ENCODE measurements around the gene IRF3.

IRF3 gene

GRCh38 chr19:49665036-49665350, 664 bp downstream of the IRF3 start:
- DNase-seq: no peak

DNA sequence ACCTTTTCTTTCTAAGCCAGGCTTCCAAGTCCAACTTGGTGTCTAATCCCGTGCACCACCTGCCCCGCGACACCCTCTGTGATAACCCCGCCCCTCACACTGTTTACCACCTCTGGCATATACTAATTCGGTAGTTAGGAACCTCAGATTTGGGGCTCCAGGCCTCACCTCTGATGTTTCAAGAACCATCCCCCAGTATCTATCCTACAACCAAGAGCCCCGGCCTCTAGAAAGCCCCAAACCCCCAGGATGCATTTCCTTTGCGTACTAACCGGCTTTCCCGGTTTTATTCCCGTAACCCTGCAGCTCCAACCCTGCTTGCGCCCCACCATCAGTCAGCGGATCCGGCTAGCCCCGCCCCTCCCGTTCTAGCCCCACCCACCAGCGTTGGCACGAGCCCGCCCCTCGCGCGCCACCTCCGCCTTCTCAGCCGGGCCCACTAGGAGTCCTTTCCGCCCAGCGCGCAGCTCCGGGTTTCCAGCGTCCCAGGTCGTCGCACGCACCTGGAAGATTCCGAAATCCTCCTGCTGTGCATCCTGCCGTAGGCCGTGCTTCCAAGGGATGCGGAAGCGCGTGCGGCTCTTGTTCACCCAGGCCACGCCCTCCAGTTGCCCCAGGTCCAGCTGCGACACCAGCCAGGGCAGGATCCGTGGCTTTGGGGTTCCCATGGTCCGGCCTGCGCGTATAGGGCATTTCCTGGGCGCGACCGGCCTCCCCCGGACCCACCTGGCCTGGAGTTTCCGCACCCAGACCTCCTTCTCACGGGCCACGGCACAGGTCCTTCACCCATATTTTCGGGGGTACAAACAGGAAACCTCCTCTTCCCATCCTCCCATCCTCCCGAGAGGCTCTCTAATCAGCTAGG, 1.3 kb downstream of the IRF3 start:
- DNase-seq: peak; percentile 85

DNA sequence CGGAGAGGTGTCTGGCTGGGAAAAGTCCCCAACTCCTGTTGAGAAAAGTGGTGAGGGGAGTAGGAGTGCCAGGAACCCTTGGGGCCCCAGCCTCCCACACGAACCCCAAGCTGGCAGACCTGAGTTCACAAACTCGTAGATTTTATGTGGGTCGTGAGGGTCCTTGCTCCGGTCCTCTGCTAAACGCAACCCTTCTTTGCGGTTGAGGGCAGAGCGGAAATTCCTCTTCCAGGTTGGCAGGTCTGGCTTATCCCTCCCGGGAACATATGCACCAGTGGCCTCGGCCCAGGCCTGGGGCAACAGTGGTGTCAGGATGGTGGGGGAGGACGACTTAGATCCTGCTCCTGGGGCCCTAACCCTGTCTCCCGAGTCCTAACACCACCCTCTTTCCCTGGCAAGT, 2.4 kb downstream of the IRF3 start:
- no peak for DNase-seq

DNA sequence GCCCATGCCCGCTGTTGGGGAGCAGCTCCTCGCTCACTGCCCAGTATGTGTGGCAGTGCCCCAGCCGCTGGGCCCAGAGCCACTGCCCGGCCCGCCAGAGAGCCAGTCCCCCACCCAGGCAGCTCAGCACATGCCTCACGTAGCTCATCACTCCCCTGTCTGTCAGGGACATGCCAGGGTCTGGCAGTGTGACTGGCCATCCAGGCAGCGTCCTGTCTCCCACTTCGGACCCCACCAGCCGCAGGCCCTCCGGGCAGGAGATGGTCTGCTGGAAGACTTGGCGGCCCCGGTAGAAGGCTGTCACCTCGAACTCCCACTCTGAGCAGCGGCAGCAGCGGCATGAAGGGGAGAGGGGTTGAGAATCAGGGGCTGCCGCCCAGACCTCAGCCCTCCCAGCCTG, 3.6 kb downstream of the IRF3 start:
- DNase-seq: no peak

- no peak for DNase-seq
These were observed 5.2 kb downstream of the IRF3 start for GRCh38 chr19:49660338-49660961.

GRCh38 chr19:49658566-49659442, 6.9 kb downstream of the IRF3 start:
- no peak for DNase-seq

DNA sequence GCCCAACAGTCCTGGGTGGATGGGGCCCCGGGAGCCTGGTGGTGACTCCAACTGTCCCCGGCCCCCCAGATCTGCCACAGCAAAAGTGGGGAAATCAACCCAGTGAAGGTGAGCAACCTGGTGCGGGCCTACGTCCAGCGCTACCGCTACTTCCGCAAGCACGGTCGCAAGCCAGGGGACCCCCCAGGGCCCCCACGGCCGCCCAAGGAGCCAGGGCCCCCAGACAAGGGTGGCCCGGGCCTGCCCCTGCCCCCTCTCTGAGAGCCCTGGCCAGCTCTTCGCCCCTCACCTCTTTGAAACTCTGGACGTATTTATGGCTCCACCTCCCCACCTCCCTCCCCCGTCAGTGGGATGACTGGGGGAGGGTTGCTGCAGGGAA, 7.5 kb downstream of the IRF3 start:
- no peak for DNase-seq

GRCh38 chr19:49657493-49658138, 8.0 kb downstream of the IRF3 start:
- DNase-seq: no peak

- DNase-seq: no peak
These were observed 9.1 kb downstream of the IRF3 start for GRCh38 chr19:49656456-49657109.

GRCh38 chr19:49655570-49656455, 9.8 kb downstream of the IRF3 start:
- no peak for DNase-seq

DNA sequence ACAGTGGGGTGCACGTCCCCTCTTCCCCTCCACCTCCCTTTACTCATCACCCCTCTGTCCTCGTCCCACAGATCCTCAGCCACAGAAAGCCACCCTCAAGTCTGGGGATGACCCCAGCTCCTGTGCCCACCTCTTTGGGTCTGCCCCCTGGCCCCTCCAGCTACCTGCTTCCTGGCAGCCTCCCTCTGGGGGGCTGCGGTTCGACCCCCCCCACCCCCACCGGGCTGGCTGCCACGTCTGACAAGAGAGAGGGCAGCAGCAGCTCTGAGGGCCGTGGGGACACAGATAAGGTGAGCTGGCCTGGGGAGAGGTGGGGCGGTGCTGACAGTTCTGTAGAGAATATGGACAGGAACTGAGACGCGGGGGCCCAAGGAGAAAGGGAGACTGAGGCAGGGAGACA, 11.1 kb downstream of the IRF3 start:
- DNase-seq: no peak

DNA sequence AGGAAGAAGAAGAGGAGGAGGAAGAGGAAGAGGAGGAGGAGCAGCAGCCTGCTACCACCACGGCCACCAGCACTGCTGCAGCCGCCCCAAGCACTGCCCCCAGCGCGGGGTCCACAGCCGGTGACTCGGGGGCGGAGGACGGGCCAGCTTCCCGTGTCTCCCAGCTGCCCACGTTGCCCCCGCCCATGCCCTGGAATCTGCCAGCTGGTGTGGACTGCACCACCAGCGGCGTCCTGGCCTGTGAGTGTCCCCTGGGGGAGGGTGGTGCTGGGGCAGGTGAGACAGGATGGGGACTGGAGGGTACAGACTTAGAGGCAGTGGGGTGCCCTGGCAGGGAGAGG, 12.2 kb downstream of the IRF3 start:
- DNase-seq: no peak

GRCh38 chr19:49652551-49653465, 12.8 kb downstream of the IRF3 start:
- DNase-seq: no peak

DNA sequence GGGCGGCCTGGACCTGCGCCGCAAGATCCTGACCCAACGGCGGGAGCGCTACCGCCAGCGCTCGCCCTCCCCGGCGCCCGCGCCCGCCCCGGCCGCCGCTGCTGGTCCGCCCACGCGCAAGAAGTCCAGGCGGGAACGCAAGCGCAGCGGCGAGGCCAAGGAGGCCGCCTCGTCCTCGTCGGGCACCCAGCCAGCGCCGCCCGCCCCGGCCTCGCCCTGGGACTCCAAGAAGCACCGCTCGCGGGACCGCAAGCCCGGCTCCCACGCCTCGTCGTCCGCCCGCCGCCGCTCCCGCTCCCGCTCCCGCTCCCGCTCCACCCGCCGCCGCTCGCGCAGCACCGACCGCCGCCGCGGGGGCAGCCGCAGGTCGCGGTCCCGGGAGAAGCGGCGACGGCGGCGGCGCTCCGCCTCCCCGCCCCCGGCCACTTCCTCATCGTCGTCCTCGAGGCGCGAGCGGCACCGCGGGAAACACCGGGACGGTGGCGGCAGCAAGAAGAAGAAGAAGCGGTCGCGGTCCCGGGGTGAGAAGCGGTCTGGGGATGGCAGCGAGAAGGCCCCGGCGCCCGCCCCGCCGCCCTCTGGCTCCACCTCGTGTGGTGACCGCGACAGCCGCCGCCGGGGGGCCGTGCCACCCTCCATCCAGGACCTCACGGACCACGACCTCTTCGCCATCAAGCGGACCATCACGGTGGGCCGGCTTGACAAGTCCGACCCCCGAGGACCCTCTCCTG, 13.7 kb downstream of the IRF3 start:
- no peak for DNase-seq

DNA sequence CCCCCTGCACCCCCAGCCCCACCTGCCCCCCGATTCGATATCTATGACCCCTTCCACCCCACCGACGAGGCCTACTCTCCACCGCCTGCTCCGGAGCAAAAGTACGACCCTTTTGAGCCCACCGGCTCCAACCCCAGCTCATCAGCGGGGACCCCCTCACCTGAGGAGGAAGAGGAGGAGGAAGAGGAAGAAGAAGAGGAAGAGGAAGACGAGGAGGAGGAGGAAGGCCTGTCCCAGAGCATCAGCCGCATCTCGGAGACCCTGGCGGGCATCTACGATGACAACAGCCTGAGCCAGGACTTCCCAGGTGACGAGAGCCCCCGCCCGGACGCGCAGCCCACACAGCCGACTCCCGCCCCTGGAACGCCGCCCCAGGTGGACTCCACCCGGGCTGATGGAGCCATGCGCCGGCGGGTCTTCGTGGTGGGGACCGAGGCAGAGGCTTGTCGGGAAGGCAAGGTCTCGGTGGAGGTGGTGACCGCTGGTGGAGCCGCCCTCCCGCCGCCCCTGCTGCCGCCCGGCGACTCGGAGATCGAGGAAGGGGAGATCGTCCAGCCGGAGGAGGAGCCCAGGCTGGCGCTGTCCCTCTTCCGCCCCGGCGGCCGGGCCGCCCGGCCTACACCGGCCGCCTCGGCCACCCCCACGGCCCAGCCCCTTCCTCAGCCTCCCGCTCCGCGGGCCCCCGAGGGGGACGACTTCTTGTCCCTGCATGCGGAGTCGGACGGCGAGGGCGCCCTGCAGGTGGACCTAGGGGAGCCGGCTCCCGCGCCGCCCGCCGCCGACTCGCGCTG, 14.4 kb downstream of the IRF3 start:
- no peak for DNase-seq

GRCh38 chr19:49646586-49646985, 19.1 kb downstream of the IRF3 start:
- no peak for DNase-seq

- DNase-seq: no peak
These were observed 19.7 kb downstream of the IRF3 start for GRCh38 chr19:49645995-49646394.

DNA sequence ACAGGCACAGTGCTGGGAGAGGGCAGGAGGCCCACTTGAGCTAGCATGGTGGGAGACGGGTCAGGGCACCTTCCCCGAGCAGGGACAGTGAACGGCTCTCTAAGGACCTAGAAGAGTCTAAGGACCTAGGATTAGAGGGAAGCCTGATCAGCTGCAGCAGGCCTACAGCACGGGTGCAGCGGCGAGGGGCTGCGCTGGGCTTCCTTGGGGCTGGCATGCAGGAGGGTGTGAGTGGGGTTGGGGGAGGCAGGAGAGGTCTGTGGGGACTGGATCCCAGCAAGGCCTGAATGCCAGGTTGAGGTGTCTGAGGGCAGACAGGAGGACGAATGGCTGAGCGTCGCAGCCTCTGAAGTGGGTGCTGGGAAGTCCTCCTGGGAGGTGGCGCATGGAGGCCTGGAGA, 20.1 kb downstream of the IRF3 start:
- no peak for DNase-seq

GRCh38 chr19:49643466-49643865, 22.2 kb downstream of the IRF3 start:
- no peak for DNase-seq

Measured in 8988T (cell line).